GM19239 (cell line): ENCODE data around the gene LYPD4.
"Not testable (repeated sequence)": the region's sequence is repeated elsewhere in the genome, so short reads cannot be mapped to it uniquely, and the experiment has no call there.

ENCODE experiments used
- DNase-seq: peaks from one replicate; pipeline ENCODE4 v3.0.0; 2011; ENCODE audit warnings: low spot score; ENCODE audit not compliant: insufficient read length
- FAIRE-seq: peaks from 2 replicates; lab custom pipeline; 2011; peaks lifted over from hg19 to GRCh38; lab: Jason Lieb, UNC

Gene LYPD4

GRCh38 chr19:41875973-41876372 is 31.5 kb upstream of the LYPD4 start:
- not testable (repeated sequence) for DNase-seq, FAIRE-seq

GRCh38 chr19:41872775-41873647 is 28.5 kb upstream of the LYPD4 start:
- DNase-seq (no peak), FAIRE-seq (peak; percentile 91)

GRCh38 chr19:41872384-41872774 is 27.9 kb upstream of the LYPD4 start:
- DNase-seq: no peak
- peak; percentile 75 for FAIRE-seq

DNA sequence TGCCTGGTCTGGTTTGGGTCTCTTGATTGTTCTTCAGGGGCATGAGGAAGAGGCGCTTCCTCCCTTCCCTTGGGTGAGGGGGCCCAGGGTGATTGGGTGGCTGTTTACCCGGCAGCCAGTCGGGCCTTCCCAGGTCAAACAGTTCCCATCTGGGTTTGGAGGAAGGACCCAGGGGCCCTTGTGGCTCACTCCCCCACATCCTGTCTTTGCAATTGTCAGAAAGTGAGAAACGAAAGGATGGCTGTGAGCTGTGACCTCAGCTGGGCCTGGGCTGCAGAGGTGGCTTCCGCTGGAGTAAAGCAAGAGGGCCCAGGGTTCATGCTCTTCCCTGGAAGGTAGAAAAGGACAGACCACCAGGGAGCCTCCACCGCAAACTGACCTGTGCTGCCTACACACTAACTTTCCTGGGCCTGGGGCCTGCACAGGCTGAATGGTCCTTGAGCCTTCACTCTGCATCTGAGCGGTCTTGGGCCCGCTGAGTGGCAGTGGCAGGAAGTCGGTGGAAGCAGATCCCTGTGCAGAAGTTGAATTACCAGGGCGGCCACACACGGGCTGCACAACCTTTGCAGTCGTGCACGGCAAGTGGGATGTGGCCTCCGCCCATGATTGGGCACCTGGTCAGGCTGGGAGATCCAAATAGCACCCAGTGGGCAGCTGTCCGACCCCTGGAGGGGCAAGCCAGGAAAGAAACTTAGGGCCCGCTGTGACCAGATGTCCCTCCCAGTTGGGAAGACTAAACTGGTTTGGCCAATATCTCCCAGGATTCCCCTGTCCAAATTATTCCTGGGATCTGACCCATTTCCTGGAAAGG is 27.3 kb upstream of the LYPD4 start:
- FAIRE-seq: peak; percentile 96

DNA sequence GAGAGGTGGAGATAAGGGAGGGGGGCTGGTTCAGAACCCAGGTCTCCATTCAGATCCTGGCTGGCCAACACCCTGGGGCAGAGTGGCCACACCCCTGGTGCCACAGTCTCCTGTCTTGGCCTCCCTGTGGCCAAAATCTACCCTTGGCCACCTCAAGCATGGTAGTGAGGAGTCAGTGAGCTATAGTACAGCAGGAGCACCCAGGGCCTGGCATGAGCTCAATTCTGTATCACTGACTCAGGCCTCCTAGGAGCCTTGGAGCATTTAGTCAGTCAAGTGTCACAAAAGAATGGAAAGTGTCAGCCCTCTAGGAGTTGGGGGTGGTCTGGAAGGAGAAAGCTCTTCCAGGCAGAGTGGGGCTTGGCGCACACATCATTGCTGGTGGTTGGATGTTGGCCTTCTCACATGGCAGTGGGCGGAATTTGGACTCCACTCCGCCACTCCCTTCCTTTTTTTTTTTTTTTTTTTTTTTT is 26.0 kb upstream of the LYPD4 start:
- no peak for FAIRE-seq
- DNase-seq: no peak

More for the DNA sequence above, 27.3 kb upstream of the LYPD4 start:
- peak; percentile 63 for DNase-seq

DNA sequence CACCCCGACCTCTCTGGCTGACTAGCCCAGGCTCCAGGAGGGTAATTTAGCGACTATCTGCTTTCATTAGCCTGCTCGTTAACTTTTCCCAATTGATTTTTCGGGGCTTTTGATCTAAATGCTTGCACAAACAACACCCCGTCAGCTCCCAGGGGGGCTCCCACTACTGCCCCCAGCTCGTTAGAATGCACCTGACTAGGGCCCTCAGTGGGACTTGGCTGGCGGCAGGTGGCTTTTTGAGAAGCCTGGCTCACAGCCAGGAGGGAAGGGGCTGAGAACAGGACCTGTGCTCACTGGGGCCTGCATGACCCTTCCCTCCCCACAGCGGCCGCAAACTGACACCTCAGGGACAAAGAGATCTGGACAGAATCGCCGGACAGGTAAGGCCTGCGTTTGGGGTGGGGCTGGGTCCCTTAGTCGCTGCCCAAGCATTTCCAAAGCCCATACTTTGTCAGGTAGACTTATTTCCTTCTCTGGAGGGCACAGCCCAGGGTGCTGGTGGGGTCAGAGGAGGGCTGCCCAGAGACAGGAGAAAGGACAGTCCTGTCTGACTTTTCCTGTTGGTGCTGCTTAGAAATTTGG is 25.0 kb upstream of the LYPD4 start:
- no peak for FAIRE-seq
- no peak for DNase-seq

DNA sequence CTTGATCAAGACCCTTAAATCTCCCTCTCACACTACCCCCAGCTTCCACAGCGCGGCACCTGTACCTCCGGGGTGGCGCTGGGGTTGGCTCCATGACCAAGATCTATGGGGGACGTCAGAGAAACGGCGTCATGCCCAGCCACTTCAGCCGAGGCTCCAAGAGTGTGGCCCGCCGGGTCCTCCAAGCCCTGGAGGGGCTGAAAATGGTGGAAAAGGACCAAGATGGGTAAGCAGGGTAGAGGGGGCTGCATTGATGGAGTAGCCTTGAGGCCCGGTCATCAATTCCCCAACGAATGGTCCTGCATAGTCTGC is 24.5 kb upstream of the LYPD4 start:
- no peak for FAIRE-seq

DNA sequence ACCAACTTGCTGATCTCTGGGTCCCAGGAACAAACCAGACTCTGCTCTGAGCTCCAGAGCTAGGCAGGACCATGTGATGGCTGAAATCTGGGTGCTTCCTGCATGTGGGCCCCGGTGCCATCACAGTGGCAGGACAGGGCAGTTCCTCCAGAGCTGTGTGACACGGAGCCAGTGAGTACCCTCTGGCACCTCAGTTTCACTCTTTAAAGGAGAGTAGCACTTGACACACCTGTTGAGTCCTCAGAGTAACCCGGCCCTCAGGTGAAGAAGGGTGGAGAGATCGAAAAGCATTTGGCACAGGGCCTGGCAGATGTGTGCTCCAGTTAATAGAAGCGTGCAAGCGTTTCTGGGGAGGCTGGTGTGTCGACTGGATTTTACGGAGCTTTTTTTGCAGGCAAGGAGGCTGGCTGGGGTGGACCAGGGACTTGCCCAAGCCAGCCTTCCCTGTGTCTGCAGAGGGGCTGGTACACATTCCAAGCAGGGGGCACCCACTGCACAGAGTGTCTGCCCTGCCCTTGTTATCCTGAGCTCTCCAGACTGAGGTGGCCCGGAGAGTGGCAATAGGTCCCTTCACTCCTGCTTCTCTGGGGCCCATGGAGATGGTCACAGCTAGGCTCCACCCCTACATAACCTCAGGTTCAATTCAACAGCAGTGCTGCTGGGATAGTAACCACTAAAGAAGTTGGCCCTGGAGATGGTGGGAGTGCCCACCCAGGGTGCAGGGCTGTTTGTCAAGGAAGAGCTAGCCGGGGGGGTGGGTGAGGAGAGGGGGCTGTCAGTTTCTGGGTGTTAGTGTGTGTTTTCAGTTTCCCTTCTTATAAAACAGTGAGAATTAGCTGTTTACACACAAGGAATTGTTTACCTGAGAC is 23.9 kb upstream of the LYPD4 start:
- no peak for DNase-seq
- no peak for FAIRE-seq

More for the DNA sequence above, 24.5 kb upstream of the LYPD4 start:
- no peak for DNase-seq

- DNase-seq (no peak), FAIRE-seq (no peak)
These were observed 21.8 kb upstream of the LYPD4 start for GRCh38 chr19:41866284-41866683.

GRCh38 chr19:41864374-41864773 is 19.9 kb upstream of the LYPD4 start:
- FAIRE-seq (no peak), DNase-seq (no peak)

DNA sequence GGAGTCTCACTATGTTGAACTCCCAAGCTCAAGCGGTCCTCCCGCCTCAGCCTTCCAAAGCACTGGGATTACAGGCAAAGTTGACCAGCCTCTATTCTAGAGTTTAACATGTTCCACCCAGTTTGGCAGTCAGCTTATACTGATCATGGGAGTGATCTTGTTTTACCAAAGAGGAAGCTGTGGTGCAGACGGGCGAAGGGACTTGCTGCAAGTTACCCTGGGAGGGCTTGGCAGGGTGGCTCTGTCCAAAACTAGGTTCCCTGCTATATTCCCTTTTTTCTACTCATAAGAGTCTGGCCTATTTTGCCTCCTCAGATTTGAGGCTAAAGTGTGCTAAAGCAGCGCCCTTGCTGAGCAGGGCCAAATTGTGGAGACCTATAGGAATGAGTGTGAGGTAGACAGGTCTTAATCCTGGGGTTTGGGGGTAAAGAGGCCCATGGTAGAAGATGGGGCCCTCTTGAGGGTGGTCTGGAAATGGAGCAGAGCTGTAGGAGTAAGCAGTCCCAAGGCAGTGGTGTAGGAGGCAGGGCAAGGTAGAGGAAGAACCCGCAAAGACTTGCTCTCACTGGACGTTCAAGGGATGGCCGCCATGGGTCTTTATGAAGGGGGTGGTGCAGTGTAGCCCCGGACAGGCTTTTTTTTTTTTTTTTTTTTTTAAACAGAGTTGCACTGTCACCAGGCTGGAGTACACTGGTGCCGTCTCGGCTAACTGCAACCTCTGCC is 18.9 kb upstream of the LYPD4 start:
- FAIRE-seq: no peak
- no peak for DNase-seq

- no peak for DNase-seq
- no peak for FAIRE-seq
These were observed 18.0 kb upstream of the LYPD4 start for GRCh38 chr19:41862445-41862986.

GRCh38 chr19:41861846-41862245 is 17.4 kb upstream of the LYPD4 start:
- FAIRE-seq (no peak), DNase-seq (no peak)

DNA sequence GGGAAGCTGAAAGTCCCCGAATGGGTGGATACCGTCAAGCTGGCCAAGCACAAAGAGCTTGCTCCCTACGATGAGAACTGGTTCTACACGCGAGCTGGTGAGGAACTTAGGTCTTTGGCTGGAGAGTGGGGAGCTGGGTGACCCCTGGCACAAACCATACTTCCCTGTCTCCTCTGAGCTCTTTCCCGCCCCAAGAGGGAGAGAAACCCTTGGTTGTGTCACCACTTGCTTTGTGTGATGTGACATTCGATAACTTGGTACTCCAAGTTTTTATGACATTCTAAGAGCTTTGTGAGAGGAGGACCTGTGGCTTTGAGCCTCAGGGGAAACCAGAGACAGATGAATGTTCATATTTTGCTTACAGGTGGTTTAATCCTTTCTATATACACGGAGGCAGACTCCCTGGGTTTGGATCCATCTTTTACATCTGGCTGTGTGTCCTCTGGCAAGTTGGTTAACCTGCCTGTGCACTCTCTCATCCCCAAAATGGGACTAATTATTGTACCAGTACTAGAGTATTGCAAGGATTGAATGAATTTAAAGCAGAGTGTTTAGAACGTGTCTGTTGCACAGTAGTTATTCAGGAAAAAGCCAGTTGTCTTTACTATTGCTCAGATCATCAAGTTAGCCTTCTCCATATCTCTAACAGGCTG is 16.8 kb upstream of the LYPD4 start:
- FAIRE-seq (no peak), DNase-seq (no peak)

DNA sequence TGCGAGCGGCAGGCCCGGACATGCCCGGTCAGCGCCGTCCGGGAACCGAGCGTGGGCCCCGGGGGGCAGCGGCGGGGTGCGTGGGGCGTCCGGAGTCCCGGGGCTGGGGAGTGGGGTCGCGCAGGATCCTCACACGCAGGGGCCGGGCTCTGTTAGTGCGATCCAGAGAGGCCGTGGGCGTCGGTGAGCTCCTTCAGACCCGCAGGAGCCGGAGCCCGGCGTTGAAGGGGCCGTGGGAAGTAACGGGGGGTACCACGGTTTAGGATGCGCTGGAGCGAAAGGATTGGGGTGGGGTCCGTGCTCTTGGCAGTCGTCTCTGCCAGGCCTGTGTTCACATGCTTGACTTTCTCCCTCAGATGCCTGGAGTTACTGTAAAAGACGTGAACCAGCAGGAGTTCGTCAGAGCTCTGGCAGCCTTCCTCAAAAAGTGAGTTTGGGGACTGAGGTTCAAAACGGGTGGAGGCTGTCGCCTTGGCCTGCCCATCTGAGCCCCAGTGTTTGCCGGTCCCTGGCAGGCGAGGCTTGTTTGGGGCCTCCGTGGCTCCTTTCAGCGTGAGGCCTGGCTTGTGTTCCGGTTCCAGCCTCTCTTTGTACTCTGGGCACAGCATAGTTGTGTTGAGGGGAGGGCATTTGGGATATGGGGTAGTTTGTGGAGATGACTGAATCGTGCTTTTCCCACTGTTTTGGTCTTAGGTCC is 16.1 kb upstream of the LYPD4 start:
- FAIRE-seq (no peak), DNase-seq (no peak)

DNA sequence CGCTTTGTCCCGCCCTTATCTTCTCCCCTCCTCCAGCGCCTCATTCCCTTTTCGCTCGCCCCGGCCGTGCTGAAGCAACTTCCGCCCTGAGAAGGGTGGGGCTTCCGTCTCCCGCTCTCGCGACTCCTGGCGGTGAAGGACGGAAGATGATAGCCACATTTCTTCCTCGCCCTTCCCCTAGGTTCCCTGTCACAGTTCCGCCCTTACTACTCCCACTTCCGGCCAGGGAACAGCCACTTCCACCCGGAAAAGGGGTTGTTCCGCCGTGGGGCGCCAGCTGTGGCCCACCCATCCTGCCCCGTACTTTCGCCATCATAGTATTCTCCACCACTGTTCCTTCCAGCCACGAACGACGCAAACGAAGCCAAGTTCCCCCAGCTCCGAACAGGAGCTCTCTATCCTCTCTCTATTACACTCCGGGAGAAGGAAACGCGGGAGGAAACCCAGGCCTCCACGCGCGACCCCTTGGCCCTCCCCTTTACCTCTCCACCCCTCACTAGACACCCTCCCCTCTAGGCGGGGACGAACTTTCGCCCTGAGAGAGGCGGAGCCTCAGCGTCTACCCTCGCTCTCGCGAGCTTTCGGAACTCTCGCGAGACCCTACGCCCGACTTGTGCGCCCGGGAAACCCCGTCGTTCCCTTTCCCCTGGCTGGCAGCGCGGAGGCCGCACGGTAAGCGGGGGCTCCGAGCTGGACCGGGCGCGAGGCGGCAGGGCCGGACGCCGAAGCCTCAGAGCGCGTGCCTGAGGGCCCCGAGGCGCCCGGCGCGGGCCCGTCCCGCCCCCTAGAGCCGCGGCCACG is 15.3 kb upstream of the LYPD4 start, which contains the start of gene RPS19:
Gene RPS19 (plus strand): TSS at position 638 of the 801 bp plus-strand sequence. CDS start 520 bp downstream, outside the sequence.
- FAIRE-seq (peak; percentile 97), DNase-seq (peak; percentile 85)

- FAIRE-seq (no peak), DNase-seq (no peak)
These were observed 14.7 kb upstream of the LYPD4 start for GRCh38 chr19:41859213-41859617.
